IPS-11a (cell line): Measurements from ENCODE around the gene ALKBH7.
"Not testable (repeated sequence)": the region's sequence is repeated elsewhere in the genome, so short reads cannot be mapped to it uniquely, and the experiment has no call there.

Source experiments
- H3K4me3 ChIP-seq: one replicate; pipeline ENCODE4 v1.5.1; 2013; ENCODE audit warnings: low read depth, low read length, control low read depth

ALKBH7 gene, protein sequence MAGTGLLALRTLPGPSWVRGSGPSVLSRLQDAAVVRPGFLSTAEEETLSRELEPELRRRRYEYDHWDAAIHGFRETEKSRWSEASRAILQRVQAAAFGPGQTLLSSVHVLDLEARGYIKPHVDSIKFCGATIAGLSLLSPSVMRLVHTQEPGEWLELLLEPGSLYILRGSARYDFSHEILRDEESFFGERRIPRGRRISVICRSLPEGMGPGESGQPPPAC

DNA sequence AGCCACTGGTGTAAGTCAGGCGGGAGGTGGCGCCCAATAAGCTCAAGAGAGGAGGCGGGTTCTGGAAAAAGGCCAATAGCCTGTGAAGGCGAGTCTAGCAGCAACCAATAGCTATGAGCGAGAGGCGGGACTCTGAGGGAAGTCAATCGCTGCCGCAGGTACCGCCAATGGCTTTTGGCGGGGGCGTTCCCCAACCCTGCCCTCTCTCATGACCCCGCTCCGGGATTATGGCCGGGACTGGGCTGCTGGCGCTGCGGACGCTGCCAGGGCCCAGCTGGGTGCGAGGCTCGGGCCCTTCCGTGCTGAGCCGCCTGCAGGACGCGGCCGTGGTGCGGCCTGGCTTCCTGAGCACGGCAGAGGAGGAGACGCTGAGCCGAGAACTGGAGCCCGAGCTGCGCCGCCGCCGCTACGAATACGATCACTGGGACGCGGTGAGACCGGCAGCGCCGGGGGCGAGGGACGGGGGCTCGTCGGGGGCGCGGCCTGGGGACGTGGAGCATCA lies at the start of gene ALKBH7:
Gene ALKBH7, plus strand, starts transcription at position 201 of the 502 bp plus-strand sequence. Its CDS starts 27 bp downstream, at position 228.
- H3K4me3 ChIP-seq = peak within 1 kb of the TSS; percentile 85

DNA sequence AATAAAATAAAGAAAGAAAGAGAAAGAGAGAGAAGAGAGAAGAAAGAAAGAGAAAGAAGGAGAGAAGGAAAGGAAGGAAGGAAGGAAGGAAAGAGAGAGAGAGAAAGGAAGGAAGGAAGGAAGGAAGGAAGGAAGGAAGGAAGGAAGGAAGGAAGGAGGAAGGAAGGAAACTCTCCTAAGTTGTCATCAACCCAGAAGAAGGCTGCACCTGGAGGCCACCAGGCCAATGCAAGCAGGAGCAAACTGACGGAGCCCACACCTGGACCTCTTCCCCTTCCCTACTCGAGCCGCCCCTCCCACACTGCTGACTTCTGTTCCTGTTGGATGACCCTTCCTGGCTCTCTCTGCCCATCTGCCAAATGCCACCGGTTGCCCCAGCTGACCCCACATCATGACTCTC lies 47.8 kb upstream of the ALKBH7 start:
- no peak overlapping the region for H3K4me3 ChIP-seq

DNA sequence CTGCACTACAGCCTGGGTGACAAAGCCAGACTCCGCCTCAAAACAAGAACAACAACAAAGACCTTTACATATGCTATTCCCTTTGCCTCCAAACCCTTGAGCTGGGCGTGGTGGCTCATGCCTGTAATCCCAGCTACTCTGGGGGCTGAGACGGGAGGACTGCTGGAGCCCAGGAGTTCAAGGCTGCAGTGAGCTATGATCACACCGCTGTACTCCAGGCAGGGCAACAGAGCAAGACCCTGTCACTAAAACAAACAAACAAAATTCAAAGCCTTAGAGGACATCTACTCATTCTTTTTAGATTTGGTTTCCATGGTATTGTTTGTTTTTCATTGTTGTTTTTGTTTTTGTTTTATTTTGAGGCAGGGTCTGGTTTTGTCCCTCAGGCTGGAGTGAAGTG lies 47.0 kb upstream of the ALKBH7 start:
- no peak overlapping the region for H3K4me3 ChIP-seq

DNA sequence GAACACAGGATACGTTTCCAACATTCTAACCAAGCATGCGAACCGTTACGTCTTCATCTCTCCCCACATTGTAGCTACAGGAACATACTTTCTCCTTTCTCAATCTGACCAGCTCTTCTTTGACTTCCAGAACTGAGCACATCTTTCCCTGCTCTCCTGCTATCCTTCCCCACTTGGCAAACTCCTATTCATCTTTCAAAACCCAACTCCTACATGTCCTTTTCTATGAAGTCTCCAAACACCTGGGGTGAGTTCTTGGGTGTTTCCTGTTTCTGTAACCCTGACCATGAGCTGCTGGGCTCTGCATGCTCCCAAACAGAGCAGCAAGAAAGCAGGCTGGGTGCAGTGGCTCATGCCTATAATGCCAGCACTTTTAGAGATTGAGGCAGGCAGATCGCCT lies 45.8 kb upstream of the ALKBH7 start:
- H3K4me3 ChIP-seq = no peak overlapping the region

DNA sequence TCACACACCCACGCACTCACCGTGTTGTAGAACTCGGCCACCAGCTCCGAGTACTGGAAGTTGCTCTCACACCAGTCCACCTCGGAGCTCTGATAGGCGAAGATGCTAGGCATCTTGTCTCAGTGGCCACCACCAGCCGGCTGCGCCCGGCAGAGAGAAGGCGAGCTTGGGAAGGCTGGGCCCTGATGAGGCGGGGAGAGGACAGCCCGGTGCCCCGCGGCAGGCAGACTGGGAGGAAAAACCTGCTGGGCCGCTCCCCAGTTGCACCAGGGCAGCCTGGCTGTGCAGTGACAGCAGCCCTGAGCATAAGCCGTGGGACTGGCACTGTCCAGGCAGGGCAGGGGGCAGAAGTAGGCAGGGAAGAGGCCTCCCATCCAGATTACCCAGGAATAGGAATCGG lies 39.2 kb upstream of the ALKBH7 start, which contains the start of gene ACER1:
Gene ACER1, minus strand, starts transcription at position 174 of the 400 bp plus-strand sequence. Its CDS starts 61 bp downstream, at position 113.
- H3K4me3 ChIP-seq = no peak within 1 kb of the TSS

DNA sequence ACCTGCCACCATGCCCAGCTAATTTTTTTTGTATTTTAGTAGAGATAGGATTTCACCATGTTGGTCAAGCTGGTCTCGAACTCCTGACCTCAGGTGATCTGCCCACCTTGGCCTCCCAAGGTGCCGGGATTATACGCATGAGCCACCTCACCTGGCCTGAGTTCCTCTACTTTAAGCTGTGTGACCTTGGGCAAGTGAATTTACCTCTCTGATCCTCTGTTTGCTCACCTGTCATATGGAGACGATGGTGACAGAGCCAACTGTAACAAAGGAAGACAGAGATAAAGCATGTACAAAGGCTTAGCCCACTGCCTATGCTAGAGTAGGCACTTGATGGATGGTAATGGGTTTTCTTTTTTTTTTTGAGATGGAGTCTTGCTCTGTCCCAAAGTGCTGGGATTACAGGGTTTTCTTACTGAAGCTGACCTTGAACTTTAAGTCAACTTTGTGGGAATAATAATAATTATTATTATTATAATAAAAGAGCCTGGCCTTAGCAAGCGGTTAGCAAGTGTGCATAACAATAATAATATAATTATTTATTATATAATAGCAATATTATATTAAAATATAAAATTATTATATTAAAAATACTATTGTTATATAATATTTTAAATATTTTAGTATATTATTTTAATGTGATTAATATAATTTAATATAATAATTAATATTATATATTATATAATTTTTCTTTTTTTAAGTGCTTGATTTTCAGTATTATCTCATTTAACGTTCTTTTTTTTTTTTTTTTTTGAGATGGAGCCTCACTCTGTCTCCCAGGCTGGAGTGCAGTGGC lies 37.9 kb upstream of the ALKBH7 start:
- H3K4me3 ChIP-seq = no peak overlapping the region

DNA sequence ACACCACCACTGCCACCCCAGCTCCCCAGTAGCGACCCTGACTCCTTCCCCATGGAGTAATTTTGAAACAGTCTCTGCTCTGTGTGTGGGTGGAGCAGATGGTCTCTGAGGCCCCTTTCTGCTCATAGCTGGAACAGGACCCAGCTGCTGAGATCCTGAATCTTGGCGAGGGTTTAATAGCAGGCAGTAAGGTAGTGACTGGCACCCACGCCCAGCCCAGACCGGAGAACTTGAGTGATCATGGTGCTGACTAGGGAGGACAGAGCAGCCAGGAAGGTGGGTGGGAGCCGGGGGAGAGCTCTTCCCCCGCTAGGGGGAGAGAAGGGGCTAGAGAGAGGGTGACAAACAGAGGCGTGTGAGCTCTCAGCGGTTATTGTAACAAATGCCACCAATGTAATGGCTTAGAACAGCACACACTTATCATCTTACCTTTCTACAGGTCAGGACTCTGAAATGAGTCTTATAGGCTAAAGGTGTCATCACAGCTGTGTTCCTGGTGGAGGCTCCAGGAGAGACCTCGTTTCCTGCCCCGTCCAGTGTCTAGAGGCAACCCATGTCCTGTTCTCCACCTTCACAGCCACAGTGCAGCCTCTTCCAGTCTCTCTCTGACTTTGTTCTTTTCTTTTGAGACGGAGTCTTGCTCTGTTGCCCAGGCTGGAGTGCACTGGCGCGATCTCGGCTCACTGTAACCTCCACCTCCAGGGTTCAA lies 31.9 kb upstream of the ALKBH7 start:
- no peak overlapping the region for H3K4me3 ChIP-seq

DNA sequence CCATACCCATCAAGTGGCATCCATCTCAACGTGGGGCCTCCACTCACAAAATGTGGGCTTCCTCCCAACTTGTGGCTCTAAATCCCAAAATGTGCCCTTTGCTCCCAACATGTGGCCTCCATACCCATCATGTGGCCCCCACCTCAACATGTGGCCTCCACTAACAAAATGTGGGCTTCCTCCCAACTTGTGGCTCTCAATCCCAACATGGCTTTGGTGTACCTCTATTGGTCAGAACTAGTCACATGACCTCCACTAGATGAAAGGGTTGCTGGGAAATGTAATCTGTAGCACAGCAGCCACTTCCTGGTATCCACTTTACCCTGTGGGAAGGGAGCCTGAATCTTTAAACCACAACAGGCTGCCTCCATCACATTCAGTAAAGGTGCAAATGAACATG lies 29.1 kb upstream of the ALKBH7 start:
- H3K4me3 ChIP-seq = no peak overlapping the region

DNA sequence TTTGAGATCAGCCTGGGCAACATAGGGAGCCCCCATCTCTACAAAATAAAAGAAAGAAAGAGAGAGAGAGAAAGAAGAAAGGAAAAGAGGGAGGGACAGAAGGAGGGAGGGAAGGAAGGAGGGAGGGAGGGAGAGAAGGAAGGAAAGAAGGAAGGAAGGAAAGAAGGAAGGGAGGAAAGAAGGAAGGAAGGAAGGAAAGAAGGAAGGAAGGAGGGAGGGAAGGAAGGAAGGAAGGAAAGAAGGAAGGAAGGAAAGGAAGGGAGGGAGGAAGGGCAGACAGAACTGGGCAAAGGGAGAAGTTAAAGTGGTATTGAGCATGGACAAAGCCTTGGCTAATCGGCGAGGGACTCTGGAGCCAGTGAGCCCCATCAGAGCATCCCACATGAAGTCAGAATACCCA lies 23.3 kb upstream of the ALKBH7 start:
- H3K4me3 ChIP-seq = not testable (repeated sequence)

DNA sequence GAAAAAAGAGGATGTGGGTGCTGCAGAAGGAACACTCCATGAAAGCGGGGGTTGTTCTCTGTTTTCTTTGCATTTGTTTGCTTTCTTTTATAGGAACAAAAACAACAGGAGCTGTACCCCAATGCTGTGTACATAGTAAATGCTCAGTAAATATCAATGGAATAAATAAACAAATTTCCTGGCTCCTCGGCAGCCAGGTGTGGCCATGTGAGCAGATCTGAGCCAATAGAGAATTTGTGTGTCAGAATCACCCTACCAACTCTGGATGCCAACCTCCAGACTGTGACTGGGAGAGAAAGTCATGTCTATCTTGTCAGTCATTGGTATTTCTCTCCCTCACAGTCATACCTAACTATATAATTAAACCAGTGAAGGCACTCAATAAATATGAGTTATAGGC lies 21.9 kb upstream of the ALKBH7 start:
- no peak overlapping the region for H3K4me3 ChIP-seq

DNA sequence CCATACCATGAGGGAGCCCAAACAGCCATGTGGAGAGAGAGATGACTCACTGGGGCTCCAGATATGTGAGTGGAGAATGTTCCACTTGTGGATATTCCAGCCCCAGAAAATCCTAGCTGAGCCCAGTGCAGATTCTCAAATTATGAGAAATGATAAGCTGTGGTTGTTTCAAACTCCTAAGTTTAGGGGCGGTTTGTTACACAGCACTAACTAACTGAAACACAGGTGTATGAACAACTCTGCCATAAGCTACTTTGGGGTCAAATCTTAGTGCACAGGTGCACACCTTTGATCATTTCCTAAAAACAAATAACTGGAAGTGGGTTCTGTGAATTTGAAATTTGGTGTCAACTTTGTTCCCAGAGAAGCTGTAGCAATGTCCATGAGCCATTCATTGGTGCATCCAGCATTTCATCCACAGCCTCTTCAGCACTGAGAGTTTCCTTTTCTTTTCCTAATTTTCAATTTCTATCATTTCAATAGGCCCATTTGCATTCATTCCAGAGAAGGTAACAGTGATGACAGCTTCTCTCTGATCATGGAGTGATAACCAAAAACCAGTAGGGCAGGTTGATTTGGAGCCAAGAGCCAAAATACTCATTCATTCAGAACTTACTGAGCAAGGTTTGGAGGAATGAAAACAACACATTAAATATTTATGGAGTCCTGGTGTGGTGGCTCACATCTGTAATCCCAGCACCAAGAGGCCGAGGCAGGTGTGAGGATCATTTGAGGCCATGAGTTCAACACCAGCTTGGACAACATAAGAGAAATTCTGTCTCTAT lies 20.0 kb upstream of the ALKBH7 start:
- no peak overlapping the region for H3K4me3 ChIP-seq

DNA sequence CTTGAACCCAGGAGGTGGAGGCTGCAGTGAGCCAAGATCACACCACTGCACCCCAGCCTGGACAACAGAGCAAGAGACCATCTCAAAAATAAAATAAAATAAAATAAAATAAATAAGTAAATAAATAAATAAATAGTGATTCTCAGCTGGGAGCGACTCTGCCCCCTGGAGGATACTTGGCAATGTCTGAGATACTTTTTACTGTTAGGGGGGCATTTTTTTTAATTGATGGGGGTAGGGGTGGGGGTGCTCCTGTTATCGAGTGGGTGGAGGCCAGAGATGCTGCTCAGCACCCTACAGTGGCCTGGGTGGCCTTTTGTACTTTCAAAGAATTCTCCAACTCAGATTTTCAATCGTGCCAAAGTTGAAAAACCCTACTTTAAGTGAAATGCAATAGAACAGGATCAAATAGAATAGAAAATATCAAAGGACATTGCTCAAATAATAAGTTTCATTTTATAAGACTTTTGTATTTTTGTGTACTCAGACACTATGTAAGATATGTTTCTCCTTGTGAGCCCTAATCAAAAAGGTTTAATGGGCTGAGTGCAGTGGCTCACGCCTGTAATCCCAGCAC lies 18.4 kb upstream of the ALKBH7 start:
- H3K4me3 ChIP-seq = no peak overlapping the region

DNA sequence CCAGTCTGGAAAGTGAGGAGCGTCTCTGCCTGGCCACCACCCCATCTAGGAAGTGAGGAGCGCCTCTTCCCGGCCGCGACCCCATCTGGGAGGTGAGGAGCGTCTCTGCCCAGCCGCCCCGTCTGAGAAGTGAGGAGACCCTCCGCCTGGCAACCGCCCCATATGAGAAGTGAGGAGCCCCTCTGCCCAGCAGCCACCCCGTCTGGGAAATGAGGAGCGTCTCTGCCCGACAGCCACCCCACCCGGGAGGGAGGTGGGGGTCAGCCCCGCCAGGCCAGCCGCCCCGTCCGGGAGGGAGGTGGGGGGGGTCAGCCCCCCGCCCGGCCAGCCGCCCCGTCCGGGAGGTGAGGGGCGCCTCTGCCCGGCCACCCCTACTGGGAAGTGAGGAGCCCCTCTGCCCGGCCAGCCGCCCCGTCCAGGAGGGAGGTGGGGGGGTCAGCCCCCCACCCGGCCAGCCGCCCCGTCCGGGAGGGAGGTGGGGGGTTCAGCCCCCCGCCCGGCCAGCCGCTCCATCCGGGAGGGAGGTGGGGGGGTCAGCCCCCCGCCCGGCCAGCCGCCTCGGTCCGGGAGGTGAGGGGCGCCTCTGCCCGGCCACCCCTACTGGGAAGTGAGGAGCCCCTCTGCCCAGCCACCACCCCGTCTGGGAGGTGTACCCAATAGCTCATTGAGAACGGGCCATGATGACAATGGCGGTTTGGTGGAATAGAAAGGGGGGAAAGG lies 17.1 kb upstream of the ALKBH7 start:
- H3K4me3 ChIP-seq = not testable (repeated sequence)

DNA sequence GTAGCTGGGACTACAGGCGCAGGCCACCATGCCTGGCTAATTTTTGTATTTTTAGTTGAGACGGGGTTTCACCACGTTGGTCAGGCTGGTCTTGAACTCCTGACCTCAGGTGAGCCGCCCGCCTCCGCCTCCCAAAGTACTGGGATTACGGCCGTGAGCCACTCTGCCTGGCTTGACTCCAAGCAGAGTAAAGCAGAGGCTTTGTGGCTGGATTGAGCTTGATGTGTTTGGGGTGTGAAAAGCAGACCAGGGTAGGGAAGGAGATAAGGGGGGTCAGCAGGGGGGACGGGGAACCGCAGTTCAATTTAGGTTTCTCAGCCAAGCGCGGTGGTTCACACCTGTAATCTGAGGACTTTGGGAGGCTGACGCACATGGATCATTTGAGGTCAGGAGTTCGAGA lies 15.4 kb upstream of the ALKBH7 start:
- H3K4me3 ChIP-seq = no peak overlapping the region

DNA sequence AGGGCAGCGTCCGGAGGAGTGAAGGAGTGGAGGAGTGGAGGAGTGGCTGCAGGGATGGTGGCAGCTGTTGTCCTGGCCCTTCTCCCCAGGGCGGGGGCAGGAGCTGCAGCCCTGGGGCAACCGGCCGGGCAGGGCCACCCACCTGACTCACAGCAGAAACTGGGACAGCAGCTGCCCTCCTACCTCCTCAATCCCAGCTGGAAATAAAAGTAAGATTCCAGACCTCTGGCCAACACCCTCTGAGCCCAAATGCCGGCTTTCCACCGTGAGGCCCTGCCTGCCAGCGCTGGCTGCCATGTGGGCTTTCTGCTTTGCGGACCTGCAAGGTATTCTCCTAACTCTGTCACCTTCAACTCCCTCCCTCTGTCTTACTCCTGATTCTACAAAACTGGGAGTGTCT lies 14.6 kb upstream of the ALKBH7 start:
- no peak overlapping the region for H3K4me3 ChIP-seq

DNA sequence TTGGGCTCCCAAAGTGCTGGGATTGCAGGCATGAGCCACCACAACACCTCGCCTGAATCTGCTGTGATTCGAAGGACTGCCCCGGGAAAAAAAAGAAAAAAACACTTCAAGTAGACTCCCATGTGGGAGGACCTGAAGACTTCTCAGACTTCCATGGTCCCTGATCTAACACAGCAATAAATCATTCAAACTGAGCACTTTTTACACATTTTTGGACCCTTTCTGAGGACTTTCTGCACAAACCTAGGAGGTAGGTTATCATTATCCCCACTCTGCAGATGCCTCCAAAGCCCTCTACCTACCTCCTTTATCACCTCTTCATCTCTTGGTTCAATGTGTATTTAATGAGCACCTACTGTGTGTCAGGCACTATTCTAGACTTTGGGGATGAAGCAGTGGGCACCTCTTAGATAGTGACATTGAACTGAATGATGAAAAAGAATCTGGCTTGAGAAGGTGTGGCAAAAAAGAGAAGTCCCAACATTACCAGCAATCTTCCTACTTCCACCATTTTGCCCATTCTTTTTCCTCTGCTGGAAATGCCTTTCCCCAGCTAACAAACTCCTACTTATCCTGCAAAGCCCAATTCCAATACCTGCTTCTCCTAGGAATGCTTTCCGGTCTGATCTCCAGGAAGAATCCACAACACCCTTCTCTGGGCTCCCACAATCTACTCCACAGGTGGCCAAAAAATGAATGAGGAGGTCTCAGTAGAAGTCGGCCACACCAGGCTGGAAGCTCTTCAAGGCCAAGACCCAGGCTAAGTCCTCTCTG lies 12.8 kb upstream of the ALKBH7 start:
- H3K4me3 ChIP-seq = no peak overlapping the region

DNA sequence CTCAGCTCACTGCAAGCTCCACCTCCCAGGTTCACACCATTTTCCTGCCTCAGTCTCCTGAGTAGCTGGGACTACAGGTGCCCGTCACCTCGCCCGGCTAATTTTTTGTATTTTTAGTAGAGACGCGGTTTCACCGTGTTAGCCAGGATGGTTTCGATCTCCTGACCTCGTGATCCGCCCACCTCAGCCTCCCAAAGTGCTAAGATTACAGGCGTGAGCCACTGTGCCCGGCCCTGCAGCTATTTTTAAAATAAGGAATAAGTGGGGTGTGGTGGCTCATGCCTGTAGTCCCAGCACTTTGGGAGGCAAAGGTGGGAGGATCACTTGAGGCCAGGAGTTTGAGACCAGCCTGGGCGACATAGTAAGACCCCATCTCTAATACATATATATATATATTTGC lies 12.1 kb upstream of the ALKBH7 start:
- not testable (repeated sequence) for H3K4me3 ChIP-seq

DNA sequence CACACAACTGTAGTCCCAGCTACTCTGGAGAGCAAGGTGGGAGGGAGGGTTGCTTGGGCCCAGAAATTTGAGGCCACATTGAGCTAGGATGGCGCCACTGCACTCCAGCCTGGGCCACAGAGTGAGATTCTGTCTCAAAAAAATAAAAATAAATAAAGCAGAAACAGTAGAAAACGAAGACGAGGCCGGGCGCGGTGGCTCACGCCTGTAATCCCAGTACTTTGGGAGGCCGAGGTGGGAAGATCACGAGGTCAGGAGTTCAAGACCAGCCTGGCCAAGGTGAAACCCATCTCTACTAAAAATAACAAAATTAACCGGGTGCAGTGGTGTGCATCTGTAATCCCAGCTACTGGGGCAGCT lies 11.8 kb upstream of the ALKBH7 start:
- peak overlapping the region; percentile 62 for H3K4me3 ChIP-seq

DNA sequence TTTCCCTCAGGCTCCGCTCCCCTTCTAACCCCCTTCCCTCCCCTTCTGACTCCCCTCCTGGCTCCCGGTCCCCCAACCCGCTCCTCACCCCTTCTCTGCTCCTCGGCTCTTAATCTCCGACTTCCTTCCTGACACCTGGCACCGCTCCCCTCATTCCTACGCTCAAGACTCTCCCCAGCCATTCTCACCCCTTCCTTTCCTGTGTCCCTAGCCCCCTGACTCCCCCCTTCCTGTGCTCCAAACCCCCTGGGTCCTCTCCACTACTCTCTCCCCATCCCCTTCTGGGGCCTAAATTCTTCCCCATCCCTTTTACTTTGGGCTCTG lies 10.6 kb upstream of the ALKBH7 start:
- peak overlapping the region; percentile 62 for H3K4me3 ChIP-seq
